ENCODE results near the gene GALNS. TPM values are rescaled to one million over a fixed set of nuclear protein-coding genes. Genes with fewer than 3 reads are reported as not detected.

Gene GALNS
- total RNA-seq, 6 experiments from 2014 or later, result 16.6 to 20.7 (median 18.2) TPM

DNA sequence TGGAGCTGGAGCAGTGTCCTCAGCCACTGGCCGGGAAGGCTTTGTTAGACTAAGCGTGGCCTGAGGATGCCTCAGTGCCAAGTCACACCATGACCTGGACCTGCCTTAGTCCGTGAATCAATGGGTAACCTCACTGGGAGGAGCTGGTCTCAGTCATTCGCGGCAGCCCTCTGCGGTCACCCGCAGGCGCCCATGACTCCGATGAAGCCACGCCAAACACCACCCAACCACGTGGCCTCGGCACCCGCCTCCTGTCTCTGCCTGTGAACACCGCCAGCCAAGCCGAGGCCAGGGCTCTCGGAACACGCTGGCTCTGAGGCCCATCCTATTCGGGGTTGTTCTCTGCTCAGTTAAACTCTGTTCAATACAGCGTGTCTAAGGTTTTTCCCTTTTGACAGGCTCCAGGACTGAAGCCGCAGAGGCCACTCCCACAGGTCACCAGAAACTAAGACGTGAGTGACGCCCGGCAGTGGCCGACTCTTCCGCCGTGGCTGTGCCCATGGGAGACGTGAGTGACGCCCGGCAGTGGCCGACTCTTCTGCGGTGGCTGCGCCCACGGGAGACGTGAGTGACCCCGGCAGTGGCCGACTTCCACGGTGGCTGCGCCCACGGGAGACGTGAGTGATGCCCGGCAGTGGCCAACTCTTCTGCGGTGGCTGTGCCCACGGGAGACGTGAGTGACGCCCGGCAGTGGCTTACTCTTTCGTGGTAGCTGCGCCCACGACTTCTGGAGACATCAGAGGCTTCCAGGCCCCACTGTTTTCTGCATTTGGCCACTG lies 26.6 kb upstream of the GALNS start:
- no peak overlapping the region for H3K27ac Mint-ChIP-seq
- TF ChIP-seq, protein P1, sequence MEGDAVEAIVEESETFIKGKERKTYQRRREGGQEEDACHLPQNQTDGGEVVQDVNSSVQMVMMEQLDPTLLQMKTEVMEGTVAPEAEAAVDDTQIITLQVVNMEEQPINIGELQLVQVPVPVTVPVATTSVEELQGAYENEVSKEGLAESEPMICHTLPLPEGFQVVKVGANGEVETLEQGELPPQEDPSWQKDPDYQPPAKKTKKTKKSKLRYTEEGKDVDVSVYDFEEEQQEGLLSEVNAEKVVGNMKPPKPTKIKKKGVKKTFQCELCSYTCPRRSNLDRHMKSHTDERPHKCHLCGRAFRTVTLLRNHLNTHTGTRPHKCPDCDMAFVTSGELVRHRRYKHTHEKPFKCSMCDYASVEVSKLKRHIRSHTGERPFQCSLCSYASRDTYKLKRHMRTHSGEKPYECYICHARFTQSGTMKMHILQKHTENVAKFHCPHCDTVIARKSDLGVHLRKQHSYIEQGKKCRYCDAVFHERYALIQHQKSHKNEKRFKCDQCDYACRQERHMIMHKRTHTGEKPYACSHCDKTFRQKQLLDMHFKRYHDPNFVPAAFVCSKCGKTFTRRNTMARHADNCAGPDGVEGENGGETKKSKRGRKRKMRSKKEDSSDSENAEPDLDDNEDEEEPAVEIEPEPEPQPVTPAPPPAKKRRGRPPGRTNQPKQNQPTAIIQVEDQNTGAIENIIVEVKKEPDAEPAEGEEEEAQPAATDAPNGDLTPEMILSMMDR (IDR thresholded peaks at IDR 0.05), result no peak
- no peaks in the 10 kb centered on the region for H3K36me3 Mint-ChIP-seq (ENCODE audit: low read depth)
- H3K4me1 Mint-ChIP-seq (ENCODE audit: low read depth), result no peaks in the 10 kb centered on the region
- no peak overlapping the region for H3K4me3 Mint-ChIP-seq
- H3K27me3 Mint-ChIP-seq (ENCODE audit: insufficient read depth), result peaks cover 15% of the 10 kb centered on the region
- no peak for DNase-seq
- no peaks in the 10 kb centered on the region for H3K9me3 Mint-ChIP-seq

DNA sequence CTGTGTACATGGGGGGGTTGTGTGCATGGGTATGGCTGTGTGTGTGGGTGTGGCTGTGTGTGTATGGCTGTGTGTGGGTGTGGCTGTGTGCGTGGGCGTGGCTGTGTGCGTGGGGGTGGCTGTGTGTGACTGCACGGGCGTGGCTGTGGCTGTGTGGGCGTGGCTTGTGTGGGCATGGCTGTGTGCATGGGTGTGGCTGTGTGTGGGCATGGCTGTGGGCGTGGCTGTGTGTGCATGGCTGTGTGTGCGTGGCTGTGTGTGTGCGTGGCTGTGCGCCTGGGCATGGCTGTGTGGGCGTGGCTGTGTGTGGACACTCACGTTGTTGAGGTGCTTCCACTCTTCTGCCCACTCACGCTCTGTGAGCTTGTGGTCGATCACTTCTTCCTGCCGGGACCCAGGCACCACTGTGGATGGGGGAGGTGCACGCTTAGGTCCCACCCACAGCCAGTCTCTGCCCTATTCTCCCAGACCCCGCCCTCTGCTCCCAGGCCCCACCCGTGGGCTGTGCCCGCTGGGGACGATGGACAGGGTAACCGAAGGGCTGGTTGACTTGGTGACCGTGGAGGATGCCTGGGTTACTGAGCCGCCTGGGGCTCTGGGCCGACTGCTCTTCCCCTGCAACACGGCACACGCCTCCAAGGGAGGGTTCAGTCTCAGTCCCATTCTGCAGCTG lies 25.7 kb upstream of the GALNS start:
- Mint-ChIP-seq H3K9me3 (no peaks in the 10 kb centered on the region), H3K4me3 (no peak overlapping the region), H3K27ac (no peak overlapping the region), H3K27me3 (ENCODE audit: insufficient read depth) (peaks cover 17% of the 10 kb centered on the region), H3K4me1 (ENCODE audit: low read depth) (no peaks in the 10 kb centered on the region), H3K36me3 (ENCODE audit: low read depth) (no peaks in the 10 kb centered on the region)
- DNase-seq, result no peak
- TF ChIP-seq, protein P1 (IDR thresholded peaks at IDR 0.05), result no peak

DNA sequence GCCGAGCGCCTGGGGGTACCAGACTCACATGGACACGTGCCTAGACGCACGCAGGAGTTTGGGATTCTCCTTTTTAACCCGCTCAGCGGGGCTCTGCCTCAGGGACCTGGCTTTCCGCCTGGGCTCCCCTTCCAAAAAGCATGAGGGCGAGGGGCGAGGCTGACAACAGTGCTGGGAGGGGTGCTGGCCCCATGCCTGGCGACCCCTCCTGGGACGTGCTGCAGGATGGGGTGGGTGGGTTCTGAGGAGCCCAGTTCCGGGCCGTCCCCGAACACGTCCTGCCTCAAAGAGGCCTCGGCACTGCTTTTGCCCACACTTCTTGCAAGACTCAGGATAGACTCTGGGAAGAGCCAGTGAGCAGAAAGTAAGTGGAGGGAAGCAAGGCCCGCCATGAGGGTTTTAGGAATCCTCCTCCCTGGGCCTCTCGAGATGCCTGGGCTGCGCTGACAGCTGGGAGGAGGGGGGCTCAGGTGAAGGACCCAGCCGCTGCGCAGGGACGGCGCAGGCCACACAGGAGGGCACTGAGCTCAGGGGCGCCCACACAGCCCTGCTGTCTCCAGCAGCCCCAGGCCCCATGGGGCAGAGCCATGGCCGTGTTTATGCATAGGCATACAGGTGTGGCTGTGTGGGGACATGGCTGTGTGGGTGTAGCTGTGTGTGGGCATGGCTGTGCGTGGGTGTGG lies 25.1 kb upstream of the GALNS start:
- H3K27me3 Mint-ChIP-seq (ENCODE audit: insufficient read depth), result peaks cover 17% of the 10 kb centered on the region
- no peak overlapping the region for H3K27ac Mint-ChIP-seq
- no peaks in the 10 kb centered on the region for H3K9me3 Mint-ChIP-seq
- H3K36me3 Mint-ChIP-seq (ENCODE audit: low read depth), result no peaks in the 10 kb centered on the region
- no peak overlapping the region for H3K4me3 Mint-ChIP-seq
- no peaks in the 10 kb centered on the region for H3K4me1 Mint-ChIP-seq (ENCODE audit: low read depth)
- no peak for DNase-seq
- TF ChIP-seq, protein P1 (IDR thresholded peaks at IDR 0.05), result no peak

DNA sequence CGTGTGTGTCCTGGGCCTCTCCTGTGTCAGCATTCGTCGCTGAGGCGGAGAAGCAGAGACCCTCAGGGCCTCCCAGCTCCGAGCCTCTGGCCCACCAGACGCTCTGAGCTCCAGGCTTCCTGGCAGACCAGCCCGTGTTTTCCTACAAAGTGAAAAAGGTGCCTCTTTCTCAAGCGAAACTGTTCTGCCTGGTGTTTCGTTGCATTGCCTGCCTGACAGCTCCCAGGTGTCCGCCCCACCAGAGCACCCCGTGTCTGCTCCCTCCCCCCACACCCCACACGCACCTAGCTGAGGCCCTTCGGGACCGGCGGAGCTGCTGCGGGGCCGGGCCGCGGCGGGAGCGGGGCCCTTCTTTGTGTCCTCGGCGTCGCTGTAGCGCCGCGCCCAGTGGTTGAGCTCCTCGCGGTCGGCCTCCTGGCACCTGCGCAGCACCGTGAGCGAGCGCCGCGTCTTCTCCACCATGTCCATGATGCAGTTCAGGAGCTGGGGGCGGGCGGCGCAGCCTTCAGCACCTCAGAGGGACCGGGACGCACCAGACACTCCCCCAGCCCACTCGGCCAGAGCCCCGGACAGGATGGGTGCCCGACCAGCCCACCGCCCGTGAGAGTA lies 24.4 kb upstream of the GALNS start:
- peaks cover 19% of the 10 kb centered on the region for H3K27me3 Mint-ChIP-seq (ENCODE audit: insufficient read depth)
- no peak for DNase-seq
- no peaks in the 10 kb centered on the region for H3K9me3 Mint-ChIP-seq
- no peaks in the 10 kb centered on the region for H3K36me3 Mint-ChIP-seq (ENCODE audit: low read depth)
- no peak overlapping the region for H3K4me3 Mint-ChIP-seq
- TF ChIP-seq, protein P1 (IDR thresholded peaks at IDR 0.05), result no peak
- no peaks in the 10 kb centered on the region for H3K4me1 Mint-ChIP-seq (ENCODE audit: low read depth)
- H3K27ac Mint-ChIP-seq, result no peak overlapping the region

DNA sequence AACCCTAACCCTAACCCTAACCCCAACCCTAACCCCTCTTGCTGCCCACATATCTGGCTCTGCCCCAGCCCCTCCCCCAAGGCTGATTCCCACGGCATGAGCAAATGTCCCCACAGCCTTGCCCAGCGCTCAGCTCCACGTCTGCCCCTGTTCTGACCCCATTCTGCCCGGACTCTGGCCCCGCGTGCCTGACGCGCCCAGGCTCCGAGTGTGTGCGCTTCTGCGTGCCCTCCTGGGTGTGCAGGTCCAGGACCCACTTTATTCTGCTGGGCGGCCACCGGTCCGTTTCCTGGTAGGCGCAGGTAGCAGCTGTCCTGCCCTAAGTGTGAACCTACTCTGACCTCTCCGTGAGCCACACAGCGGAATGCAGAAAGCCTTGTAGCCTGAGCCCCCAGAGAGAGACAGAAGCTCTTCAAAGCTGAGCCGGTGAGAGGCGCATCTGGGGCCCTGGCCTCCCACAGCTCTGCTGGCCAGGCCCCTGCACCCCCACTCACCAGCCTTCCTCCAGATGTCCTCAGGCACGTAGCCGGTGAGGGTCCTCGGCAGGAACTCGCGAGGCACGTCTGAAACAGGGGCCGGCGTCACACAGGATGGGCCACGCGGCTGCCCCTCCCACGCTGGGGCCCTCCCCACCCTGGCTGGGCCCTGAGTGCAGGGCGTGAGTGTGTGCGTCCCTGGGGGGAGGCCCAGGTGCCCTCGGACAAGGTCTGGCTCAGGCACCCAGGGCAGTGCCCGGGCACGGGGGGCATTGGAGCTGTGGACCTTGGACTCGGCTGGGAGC lies 23.7 kb upstream of the GALNS start:
- H3K4me3 Mint-ChIP-seq, result no peak overlapping the region
- no peaks in the 10 kb centered on the region for H3K36me3 Mint-ChIP-seq (ENCODE audit: low read depth)
- no peak overlapping the region for H3K27ac Mint-ChIP-seq
- TF ChIP-seq, protein P1 (IDR thresholded peaks at IDR 0.05), result no peak
- no peaks in the 10 kb centered on the region for H3K4me1 Mint-ChIP-seq (ENCODE audit: low read depth)
- DNase-seq, result no peak
- peaks cover 19% of the 10 kb centered on the region for H3K27me3 Mint-ChIP-seq (ENCODE audit: insufficient read depth)
- H3K9me3 Mint-ChIP-seq, result no peaks in the 10 kb centered on the region
